Activated CD4-positive, alpha-beta T cell treated with anti-CD3 and anti-CD28 coated beads for 4 hours (primary cell): ENCODE measurements around the gene CDK11A.
"Not testable (repeated sequence)": the region's sequence is repeated elsewhere in the genome, so short reads cannot be mapped to it uniquely, and the experiment has no call there.

Experiments
- DNase-seq, 2 donors: peaks; one replicate each; pipeline ENCODE4 v3.0.0-alpha.2; 2020

The CDK11A gene

GRCh38 chr1:1754051-1754815 is 30.1 kb upstream of the CDK11A start:
- no peak for DNase-seq

GRCh38 chr1:1753607-1754005 is 29.4 kb upstream of the CDK11A start:
- DNase-seq, result no peak

DNA sequence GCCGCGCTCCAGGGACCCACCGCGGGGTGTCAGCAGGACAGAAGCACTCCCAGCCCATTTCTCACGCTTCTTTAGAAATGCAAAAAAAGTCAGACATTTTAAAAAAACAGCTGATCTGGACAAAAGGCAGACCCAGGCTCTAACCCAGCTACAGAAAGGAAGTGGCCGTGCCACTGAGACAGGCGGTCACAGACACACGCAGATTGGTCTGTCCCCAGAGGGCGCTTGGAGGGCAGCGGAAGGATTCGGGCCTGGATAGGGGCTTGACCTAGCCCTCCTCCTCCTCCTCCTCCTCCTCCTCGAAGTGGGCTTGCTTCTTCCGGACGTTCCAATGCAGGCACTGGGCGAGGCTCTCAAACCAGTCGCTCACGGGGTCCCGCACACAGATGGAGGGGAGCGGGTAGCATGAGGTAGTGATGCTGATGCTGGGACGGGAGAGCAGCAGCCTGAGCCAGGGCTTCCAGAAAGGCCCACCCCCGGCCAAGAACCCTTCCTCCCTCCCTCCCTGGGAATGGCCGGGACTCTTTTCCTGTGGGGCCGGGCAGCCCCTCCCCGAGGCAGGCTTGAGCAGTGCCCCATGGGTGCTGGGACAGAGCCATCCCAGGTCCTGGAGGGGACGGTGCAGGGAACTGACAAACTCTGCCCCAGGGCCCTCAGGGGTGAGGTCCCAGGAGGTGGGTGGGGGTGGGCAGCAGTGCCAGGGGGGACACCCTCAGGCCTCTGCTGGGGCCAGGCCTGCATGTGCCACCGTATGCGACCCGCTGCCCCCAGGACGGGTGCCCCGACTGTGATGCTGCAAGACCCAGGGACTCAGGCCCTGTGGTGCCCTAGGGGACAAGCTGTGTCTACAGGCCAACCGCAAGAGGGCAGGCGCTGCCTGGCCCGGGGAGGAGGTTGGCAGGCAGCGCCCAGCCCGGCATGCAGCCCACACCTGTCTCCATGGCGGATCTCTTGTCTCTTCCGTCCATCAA is 28.8 kb upstream of the CDK11A start:
- DNase-seq, result no peak

GRCh38 chr1:1752190-1752589 is 28.0 kb upstream of the CDK11A start:
- DNase-seq, result no peak

GRCh38 chr1:1749941-1750340 is 25.8 kb upstream of the CDK11A start:
- not testable (repeated sequence) for DNase-seq

DNA sequence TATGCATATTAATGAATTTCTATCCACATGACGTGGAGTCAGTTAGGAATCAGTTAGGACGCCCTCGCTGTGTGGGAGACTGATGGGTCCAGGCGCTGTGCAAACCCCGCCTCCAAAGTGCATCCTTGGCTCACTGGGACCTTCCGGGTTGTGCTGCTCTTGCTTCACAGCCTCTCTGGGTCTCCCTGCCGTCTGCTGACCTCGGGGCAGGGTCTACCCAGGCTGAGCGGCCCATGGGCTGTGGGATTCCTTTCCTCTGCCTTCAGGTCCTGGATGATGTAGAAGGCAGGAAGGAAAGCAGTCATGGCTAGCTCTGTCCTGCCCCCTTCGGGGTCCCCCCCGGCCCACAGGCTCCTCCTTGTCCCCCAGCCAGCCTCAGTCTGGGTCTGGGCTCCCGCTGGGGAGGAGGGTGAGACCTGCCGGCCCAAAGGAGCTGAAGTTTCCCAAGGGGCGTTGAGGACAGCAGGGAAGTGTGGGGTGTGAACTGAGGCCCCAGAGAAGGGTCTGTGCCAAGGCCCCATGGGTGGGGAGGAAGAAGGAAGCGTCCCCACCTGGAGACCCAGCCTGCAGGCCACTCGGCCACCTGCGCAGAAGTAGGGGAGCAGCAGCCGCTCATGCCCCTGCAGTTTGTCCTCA is 24.6 kb upstream of the CDK11A start:
- DNase-seq, result no peak

DNA sequence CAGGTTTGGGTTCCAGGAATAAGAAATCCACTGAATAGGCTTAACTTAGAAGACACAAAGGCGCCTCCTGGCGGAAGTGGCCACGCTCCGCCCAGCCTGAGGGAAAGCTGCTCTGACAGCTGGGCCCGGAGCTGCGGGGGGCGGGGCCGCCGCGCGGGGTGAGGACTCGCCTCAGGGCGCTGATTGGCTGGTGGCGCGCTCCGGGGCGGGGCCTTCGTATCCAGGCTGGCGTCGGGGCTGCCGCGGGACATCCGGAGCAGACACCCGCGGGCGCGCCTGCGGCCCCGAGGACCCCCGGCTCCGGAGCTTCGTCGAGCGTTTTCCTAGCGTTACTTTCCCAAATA is 22.4 kb upstream of the CDK11A start:
- not testable (repeated sequence) for DNase-seq

DNA sequence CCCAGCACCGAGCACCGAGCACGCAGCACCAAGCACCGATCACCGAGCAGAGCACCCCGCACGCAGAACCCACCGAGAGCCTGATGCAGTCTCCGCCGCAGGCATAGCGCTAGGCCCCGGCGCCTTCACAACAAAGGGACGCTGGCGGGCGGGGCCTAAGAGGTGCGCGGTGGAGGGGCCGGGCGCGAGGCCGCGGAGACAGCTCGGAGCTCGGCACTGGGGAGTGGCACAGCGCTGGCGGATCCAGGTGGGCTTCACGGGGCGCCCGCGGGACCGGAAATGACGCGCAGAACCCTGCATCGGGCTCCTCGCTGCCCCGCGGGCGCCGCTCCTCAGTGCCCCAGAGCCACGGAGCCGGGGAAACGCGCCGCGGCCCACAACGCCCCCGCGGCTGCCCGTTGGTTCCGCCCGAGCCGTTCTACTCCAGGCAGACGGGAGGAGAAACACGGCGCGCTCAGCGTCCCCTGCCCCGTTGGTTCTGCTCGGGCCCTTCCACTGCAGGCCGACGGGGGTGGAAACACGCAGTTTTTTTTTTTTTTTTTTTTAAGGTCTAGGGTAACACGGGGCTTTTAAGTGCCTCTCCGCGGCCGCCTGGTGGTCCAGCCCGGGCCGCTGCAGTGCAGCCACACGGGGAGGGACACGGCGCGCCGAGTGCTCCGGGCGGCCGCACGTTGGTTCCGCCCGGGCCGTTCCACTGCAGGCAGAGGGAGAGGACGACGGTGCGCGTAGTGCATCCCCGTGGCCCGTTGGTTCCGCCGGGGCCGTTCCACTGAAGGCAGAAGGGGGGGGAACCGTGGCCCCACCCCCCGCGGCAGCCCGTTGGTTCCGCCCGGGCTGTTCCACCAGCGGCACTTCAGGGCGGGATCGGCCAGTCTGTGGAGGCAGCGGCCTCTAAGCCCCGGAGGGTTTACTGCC is 21.8 kb upstream of the CDK11A start:
- DNase-seq, result peak; percentile 69 to 97

DNA sequence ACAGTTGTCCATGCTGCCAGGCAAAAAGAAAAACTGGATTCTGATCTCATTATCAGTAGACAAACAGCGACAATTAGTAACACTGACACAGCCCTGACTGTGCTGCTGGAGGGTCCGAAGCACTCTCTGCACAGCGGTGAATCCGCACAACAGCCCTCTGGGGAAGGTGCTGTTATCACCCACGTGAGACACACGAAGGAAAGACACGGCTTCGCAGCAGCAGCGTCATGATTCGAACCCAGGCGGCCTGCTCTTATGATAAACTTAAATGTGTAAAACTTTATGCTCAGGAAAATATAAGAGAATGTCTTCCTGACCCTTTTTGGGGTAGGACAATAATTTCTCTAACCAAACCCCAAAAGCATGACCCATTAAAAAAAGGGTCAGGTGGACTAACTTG is 18.4 kb upstream of the CDK11A start:
- not testable (repeated sequence) for DNase-seq

DNA sequence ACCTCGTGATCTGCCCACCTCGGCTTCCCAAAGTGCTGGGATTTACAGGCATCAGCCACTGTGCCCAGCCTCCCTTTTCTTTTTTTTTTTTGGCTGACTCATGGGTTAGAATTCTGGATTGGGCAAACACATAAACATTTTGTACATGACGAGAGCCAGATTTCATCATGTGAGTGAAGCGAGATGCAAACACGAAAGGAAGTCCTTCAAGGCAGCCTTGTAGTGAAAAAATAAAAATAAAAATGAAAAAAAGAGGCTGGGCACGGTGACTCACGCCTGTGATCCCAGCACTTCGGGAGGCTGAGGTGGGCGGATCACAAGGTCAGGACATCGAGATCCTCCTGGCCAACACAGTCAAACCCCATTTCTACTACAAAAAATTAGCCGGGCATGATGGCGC is 16.9 kb upstream of the CDK11A start:
- DNase-seq, result not testable (repeated sequence)

DNA sequence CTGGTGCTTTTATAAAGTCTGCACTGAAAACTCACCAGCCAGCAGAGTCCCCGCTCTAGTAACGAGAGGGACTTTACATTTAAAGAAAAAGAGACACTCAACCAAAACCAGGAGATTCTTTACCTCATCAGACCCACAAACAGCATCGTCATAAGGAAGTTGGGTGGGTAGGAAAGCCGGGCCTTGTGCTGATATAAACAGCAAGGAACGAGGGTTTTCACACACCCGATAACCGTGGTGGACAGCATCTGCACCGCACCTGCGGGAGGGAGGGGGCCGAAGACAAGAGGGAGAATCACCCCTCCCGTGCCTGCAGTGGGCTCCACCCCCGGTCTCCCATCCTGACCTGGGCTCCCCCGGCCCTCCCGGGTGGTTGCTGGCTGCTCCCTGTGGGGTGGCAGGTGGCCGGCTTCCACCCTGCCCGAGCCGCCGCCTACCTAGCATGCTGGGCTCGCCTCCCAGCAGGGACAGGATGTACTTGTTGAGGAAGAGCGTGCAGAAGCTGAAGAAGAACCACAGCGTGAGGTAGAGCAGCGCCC is 14.7 kb upstream of the CDK11A start:
- DNase-seq, result not testable (repeated sequence)

DNA sequence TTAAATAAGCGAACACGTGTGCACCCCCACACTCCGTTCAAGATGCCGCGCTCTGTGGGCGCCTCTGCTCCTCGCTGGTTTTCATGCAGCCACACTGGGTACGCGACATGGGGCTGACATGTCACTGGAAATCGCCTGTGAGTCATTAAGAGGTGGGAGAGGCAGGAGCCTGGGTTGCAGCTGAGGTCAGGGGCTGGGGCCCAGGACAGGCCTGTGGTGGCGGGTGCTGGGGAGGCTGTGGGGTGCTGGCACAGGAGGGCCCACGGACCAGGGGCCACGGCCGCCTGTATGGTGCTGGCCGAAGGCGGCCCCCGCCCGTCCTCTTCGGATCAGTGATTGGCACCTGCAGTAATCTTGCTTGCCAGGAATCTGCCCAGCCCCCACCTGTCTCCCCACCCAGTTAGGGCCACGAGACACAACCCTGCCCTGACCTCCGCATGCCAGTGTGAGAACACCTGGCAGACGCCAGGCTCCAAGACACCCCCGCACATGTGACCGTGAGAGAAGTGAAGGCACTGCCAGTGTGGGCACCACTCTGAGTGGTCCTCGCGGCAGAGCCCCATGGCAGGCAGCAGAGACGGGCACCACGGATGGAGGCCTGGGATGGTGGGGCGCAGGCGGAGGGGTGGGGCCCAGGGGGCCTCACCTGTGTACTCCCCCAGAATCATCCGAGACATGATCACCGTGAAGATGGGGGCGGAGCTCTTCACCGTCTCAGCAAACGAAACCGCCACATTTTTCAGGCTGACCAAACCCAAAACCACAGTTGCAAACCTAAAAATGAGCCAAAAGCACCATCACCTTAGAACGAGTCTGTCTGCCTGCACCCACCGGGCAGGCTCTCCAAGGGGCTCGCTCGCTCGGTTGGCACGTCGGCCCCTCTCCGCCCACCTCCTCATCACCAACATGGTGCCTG is 13.8 kb upstream of the CDK11A start:
- DNase-seq, result not testable (repeated sequence)

DNA sequence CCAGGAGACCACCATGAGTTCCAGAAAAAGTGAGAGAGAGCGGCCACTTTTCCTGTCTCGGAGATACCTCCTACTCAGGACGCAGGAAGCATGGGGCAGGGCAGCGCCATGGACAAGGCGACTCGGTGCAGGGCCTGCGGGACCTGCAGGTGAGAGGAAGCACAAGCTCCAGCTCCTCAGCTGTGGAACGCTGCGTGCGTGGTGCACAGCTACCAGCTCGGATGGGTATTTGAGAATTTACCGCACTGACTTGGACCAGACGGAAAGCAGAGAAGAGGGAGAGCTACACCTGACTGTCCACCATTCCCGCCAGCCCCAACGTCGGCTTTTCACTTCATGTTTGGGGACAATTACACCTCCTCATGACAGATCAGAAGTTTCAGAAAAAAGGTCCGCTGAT is 8.2 kb upstream of the CDK11A start:
- no peak for DNase-seq

DNA sequence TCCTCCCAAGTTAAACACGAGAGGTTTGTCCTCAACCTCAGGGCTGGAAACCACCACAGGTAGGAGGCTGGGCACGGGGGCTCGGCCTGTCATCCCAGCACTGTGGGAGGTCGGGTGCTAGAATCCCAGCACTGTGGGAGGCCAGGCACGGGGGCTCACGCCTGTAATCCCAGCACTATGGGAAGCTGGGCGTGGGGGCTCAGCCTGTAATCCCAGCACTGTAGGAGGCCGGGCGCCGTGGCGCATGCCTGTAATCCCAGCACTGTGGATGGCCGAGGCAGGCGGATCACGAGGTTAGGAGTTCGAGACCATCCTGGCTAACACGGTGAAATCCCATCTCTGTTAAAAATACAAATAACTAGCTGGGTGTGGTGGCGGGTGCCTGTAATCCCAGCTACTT is 6.7 kb upstream of the CDK11A start:
- DNase-seq, result no peak

- not testable (repeated sequence) for DNase-seq
These were observed 6.1 kb upstream of the CDK11A start for GRCh38 chr1:1730230-1730629.

- DNase-seq, result not testable (repeated sequence)
These were observed 5.1 kb upstream of the CDK11A start for GRCh38 chr1:1729116-1729816.

DNA sequence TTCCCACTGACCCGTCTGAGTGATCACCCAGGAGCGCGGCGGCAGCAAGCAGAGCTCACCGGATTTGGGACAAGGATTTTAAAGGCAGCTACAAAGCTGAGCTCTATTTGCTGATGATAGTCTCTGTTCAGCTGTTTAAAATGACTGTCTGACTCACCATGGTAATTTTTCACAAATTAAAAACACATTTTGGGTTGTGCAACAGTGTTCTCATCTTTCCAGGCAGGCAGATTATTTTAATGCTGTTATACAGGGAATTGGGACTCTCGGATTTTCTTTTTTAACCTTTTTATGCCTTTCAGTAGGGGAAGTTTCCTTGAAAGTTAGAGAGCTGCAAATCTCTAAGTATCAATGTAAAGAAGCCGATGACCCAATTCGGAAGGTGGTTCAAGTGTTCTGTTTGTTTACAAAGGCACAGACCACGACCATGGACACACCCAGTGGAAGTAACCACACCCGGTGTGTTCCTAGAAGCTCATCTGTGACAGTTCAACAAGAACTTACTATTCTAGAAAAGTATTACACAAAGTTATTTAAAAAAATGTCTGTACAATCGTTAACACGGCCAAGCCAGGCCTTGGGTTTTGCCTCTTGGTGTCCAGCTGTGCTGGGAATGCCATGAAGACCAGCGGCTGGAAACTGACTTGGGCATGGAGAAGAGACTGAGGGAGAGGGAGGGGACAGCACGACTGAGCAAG is 4.3 kb upstream of the CDK11A start:
- DNase-seq, result not testable (repeated sequence)

GRCh38 chr1:1727131-1727651 is 3.0 kb upstream of the CDK11A start:
- not testable (repeated sequence) for DNase-seq

- not testable (repeated sequence) for DNase-seq
These were observed 1.9 kb upstream of the CDK11A start for GRCh38 chr1:1726088-1726487.
